GM19043 (cell line): ENCODE results near the gene COP1.
"Not testable (repeated sequence)": the region's sequence is repeated elsewhere in the genome, so short reads cannot be mapped to it uniquely, and the experiment has no call there.

Experiments used
- ATAC-seq: cut with Tn5 transposase; IDR thresholded peaks from one replicate; pipeline ENCODE4 v1.9.1; 2021; ENCODE audit warnings: low read depth; ENCODE audit not compliant: unreplicated experiment

COP1 gene

GRCh38 chr1:176141449-176141848 is 65.6 kb downstream of the COP1 start:
- ATAC-seq = no peak

GRCh38 chr1:176136891-176137290 is 70.2 kb downstream of the COP1 start:
- ATAC-seq = no peak

DNA sequence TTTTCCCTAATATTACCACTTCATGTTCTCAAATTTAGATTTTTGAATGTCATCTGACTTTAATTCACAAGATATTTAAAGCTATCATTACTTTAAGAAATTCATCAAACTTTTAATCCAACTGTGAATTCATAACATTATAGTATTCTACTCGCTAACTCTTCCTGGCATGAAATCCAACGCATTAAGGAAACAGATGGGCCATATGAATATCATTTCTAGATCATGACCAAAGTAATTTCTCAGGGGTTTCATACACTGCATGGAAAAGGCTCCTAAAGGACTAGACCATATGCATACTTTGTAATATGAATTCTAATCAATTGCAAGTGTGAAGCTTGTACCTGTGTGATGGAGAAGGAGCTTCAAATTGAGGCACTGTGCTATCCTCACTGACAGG is 72.4 kb downstream of the COP1 start:
- no peak for ATAC-seq

- ATAC-seq = no peak
These were observed 84.8 kb downstream of the COP1 start for GRCh38 chr1:176122282-176122681.

DNA sequence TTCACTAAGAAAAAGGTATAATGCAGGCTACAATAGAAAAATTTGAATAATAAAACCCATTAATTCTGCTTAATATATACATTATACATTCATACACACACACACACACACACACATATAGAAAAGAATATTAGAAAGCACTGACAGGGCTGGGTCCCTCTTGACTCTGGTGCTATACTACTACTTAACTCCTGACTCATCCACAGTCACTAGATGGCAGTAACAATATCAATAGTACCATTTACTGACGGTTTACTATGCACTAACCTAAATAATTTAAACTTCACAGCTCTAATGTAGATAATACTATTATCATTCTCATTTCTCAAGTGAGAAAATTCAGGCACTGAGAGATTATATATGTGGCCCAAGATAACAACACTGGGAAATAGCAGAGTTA is 87.5 kb downstream of the COP1 start:
- ATAC-seq = no peak

DNA sequence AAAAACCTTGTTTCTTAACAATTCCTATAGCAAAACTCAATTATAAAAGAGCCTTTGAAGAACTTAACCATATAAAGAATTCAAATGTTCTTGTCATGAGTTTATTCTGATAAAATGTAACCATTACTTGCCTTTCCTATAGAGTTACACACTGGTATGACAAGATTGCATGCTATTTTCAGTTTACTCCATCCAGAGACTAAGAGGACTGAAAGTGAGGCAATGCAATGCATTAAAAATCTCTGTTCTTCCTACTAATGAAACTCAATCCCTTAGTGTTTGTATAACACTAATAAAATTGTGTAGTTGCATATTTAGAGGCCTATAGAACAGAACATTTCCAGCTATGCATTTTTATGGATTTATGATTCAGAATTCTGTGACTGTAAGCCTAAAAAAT is 88.1 kb downstream of the COP1 start:
- ATAC-seq = no peak

DNA sequence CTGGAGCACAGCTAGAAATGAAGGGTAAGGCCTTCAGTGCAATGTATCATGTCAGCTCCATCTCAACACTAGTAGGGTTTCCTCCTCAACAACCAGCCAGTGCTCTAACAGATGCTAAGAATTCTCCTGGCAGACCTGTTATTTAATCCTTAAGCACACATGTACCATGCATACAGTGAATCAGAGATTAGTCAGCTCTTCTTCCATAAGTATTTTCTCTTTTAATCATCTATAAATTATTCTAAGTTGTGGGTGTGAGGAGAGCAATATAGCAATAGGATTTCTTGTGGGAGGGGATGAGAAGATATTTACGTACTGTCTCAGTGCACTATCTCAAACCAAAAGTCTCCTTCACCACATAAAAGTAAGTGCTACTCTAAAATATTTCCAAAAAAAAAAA is 95.3 kb downstream of the COP1 start:
- no peak for ATAC-seq

DNA sequence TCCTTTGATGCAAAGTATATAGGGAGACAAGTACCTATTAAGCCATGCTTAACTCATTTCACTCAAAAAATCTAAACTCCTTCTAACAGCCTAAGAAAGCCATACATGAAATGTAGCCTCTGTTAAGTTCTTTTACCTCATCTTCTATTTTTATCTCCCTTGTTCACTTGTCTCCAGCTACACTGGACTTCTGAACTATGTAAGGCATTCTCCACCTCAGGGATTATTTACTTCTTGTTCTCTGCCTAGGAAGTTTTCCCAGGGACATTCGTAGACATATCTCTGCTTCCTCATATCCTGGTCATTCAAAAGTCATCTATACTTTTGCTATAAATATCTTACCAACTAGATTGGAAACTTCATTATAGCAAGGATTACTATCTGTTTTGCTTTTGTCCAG is 96.9 kb downstream of the COP1 start:
- no peak for ATAC-seq

GRCh38 chr1:176102768-176103350 is 104.2 kb downstream of the COP1 start:
- ATAC-seq = no peak

DNA sequence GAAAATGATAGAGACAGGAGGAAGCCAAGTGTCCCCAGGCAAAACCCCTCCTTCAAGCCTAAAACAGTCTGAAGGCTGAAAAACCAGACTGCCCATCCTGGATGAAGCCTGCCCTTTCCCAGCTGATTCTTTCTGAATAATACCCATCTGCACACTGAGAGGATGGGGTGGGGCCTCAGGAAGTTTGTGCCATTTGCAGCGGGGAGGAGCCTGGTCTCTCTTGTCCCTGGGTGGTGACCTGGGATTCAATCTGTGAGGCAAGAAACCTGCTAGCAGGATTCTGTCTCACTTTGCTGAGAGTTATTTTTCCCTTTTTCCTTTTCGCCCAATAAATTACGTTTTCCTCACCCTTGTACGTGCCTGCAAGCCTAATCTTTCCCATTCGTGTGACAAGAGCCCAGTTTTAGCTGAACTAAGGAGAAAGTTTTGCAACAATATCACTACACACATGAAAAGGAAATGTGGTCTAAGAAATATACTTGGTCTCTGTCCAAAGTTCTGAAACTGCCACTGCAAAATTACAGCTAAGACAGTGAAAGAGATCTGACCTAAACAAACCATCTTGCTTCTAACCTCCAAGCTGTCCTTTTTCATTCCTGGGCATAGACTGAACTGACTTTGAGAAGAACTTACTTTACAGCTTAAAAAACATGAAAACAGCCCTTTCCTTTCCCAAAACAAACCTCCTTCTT is 105.0 kb downstream of the COP1 start:
- ATAC-seq = no peak

DNA sequence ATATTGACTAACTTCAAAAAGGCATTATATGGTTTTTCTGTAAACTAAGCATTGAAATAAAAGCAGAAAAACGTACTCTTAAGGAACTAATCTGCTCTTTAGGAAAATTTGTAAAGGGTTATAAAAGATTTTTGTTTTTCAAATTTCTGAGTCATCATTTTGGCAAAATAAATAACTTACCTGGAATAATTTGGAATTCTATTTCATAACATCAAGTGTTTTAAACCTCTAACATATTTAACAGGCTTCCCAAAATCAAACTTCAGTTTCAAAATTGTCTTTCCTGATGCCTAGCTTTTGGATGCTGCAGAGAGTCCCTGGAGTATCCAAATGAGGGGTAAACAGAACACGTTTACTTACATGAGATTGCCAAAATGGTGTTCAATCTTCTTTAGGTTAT is 108.5 kb downstream of the COP1 start:
- ATAC-seq = no peak

GRCh38 chr1:176096015-176096414 is 111.1 kb downstream of the COP1 start:
- ATAC-seq = no peak

GRCh38 chr1:176090766-176091165 is 116.3 kb downstream of the COP1 start:
- no peak for ATAC-seq

DNA sequence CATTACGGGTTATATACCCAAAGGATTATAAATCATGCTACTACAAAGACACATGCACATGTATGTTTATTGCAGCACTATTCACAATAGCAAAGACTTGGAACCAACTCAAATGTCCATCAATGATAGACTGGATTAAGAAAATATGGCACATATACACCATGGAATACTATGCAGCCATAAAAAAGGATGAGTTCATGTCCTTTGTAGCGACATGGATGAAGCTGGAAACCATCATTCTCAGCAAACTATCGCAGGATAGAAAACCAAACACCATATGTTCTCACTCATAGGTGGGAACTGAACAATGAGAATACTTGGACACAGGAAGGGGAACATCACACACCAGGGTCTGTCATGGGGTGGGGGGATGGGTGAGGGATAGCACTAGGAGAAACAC is 119.3 kb downstream of the COP1 start:
- not testable (repeated sequence) for ATAC-seq

- ATAC-seq = no peak
These were observed 133.4 kb downstream of the COP1 start for GRCh38 chr1:176073524-176074157.

DNA sequence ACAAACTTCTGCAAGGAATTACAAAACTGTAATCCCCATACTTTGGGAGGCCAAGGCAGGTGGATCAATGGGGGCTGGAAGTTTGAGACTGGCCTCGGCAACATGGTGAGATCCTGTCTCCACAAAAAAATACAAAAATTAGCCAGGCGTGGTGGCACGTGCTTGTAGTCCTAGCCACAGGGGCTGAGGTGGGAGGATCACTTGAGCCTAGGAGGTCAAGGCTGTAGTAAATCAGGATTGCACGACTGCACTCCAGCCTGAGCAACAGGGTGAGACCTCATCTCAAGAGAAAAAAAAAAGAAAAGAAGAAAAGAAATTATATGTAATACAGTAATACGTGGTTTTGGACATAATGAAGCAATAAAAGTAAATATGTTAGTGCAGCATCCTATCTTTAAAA is 138.2 kb downstream of the COP1 start:
- no peak for ATAC-seq

DNA sequence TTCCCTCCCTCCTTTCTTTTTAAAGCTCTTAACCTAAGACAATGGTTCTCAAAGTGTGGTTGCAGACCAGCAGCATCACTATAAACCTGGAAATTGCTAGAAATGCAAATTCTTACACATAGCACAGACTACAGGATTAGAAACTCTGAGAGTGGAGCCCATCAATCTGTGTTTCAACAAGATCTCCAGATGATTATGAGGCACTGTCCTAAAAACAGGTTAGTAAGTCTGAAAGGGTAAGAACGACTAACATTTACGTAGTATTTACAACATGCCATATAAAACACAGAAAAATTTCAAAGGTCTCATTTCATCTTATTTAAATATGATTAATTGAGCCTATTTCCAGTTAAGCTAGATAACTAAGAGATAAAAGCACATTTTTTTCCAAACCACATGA is 138.8 kb downstream of the COP1 start:
- ATAC-seq = no peak

DNA sequence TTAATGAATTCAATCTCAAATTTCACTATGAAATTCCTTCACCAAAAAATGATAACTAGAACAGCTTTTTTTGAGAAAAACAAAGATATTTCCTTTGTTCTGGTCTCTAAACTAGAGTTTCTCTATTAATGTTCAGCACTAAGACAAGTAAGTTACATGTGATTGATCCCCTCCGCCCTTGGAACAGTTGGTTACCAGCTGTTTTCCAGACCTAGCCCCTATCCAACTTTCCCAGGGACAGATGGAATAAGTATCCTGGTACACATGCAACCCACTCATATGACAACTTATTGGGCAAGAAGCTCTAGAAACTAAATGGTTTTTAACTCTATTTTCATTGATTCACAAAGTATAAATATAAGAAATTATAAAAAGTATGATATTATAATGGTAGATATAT is 140.4 kb downstream of the COP1 start:
- no peak for ATAC-seq

DNA sequence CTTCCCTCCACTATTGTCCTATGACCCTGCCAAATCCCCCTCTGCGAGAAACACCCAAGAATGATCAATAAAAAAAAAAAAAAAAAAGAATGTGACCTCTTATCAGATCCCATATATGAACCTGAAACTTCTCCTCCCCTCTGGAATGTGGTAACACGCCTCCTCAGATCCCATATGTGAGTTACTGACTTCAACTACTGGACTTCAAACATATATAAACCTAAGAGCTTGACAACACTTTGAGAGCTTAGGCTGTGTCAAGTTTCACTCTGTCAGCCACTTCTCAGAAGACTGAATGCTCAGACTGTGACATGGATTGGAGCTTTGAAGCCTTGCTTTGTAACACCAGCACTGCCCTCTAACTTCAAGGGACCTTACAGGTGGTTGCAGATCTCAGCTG is 148.4 kb downstream of the COP1 start:
- no peak for ATAC-seq

GRCh38 chr1:176056312-176056711 is 150.8 kb downstream of the COP1 start:
- ATAC-seq = no peak

DNA sequence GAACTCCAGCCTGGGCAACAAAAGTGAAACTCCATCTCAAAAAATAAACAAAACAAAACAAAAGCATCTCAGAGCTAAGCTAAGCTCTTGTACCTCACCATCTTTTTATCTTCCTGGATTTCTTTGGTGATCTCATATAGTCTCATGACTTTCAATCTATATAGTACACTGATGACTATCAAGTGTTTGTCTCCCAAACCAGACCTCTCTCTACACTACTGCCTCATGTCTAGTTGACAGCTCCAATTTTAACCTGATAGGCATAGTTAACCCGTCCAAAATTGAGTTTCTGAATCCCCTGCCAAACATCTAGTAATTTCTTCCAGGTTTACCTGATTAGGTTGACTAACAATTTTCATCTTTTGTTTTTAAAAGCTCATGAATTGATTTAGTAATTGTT is 151.7 kb downstream of the COP1 start:
- no peak for ATAC-seq

GRCh38 chr1:176051902-176052518 is 155.1 kb downstream of the COP1 start:
- no peak for ATAC-seq
